Loucy (cell line): Measurements from ENCODE around the gene ZNF573.
"Not testable (repeated sequence)": the region's sequence is repeated elsewhere in the genome, so short reads cannot be mapped to it uniquely, and the experiment has no call there.

Experiments
- H2AFZ ChIP-seq: fragments of 200-600 bp; sonication (generic); 2 replicates; pipeline ENCODE4 v1.6.0; 2016; ENCODE audit warnings: antibody characterized with exemption, mild to moderate bottlenecking, low read length, moderate library complexity
- H3F3A ChIP-seq: fragments of 200-600 bp; 2 replicates; pipeline ENCODE4 v1.6.0; 2016; ENCODE audit warnings: antibody characterized with exemption, low read depth, mild to moderate bottlenecking
- H3K27me3 ChIP-seq: fragments of 200-600 bp; sonication (generic); 2 replicates; pipeline ENCODE4 v1.6.1; 2014; ENCODE audit warnings: low read length, mild to moderate bottlenecking; ENCODE audit not compliant: insufficient read depth, poor library complexity, severe bottlenecking
- H3K36me3 ChIP-seq: fragments of 200-600 bp; sonication (generic); 2 replicates; pipeline ENCODE4 v1.6.1; 2016; ENCODE audit warnings: low read length; ENCODE audit not compliant: insufficient read depth
- H3K4me1 ChIP-seq: fragments of 200-600 bp; sonication (generic); 2 replicates; pipeline ENCODE4 v1.5.1; 2014; ENCODE audit warnings: low read length, mild to moderate bottlenecking; ENCODE audit not compliant: insufficient read depth, poor library complexity, severe bottlenecking
- H3K4me2 ChIP-seq: fragments of 200-600 bp; sonication (generic); 2 replicates; pipeline ENCODE4 v1.6.0; 2014; ENCODE audit warnings: antibody characterized with exemption, low read length, low read depth, mild to moderate bottlenecking; ENCODE audit not compliant: poor library complexity, severe bottlenecking
- H3K4me3 ChIP-seq: fragments of 200-600 bp; sonication (generic); 2 replicates; pipeline ENCODE4 v1.5.1; 2014; ENCODE audit warnings: low read length, mild to moderate bottlenecking, mixed read lengths; ENCODE audit not compliant: poor library complexity, severe bottlenecking
- H3K79me2 ChIP-seq: fragments of 200-600 bp; sonication (generic); 2 replicates; pipeline ENCODE4 v1.6.1; 2014; ENCODE audit warnings: low read length; ENCODE audit not compliant: insufficient read depth
- H3K9ac ChIP-seq: fragments of 200-600 bp; sonication (generic); 2 replicates; pipeline ENCODE4 v1.6.0; 2014; ENCODE audit warnings: mild to moderate bottlenecking, low read depth, low read length, moderate library complexity; ENCODE audit not compliant: poor library complexity, severe bottlenecking
- H3K9me2 ChIP-seq: fragments of 200-600 bp; sonication (generic); replicated peaks from 2 replicates; pipeline ENCODE4 v1.6.1; 2016; ENCODE audit warnings: low read depth, low read length, mixed read lengths
- H3K9me3 ChIP-seq: fragments of 200-600 bp; sonication (generic); 2 replicates; pipeline ENCODE4 v1.6.1; 2014; ENCODE audit warnings: mild to moderate bottlenecking, antibody characterized with exemption, low read length, low read depth; ENCODE audit not compliant: insufficient read depth
- H4K20me1 ChIP-seq: fragments of 200-600 bp; sonication (generic); 2 replicates; pipeline ENCODE4 v1.6.0; 2014; ENCODE audit warnings: antibody characterized with exemption, low read length, mild to moderate bottlenecking; ENCODE audit not compliant: insufficient read depth, poor library complexity, severe bottlenecking
- CTCF ChIP-seq: fragments of 200-600 bp; sonication (generic); conservative IDR thresholded peaks from 2 replicates; pipeline ENCODE4 v1.5.1; 2014; ENCODE audit warnings: mild to moderate bottlenecking, antibody characterized with exemption, low read length
- EZH2phosphoT487 ChIP-seq: fragments of 200-600 bp; IDR thresholded peaks from 2 replicates; pipeline ENCODE4 v1.6.1; 2018; ENCODE audit warnings: antibody characterized with exemption, mild to moderate bottlenecking, moderate library complexity, borderline replicate concordance

The ZNF573 gene

GRCh38 chr19:37763488-37763887, 15.9 kb downstream of the ZNF573 start:
- no peaks in the 10 kb centered on the region for H3K4me1 ChIP-seq
- H3K36me3 ChIP-seq = no peaks in the 10 kb centered on the region
- H4K20me1 ChIP-seq = no peaks in the 10 kb centered on the region
- TF ChIP-seq EZH2phosphoT487 (no peak), CTCF (no peak)
- H3K79me2 ChIP-seq = no peaks in the 10 kb centered on the region
- H3K9ac ChIP-seq = no peak overlapping the region
- H3K4me2 ChIP-seq = no peak overlapping the region
- H3K27me3 ChIP-seq = no peaks in the 10 kb centered on the region
- H3F3A ChIP-seq = no peaks in the 10 kb centered on the region
- no peak overlapping the region for H3K4me3 ChIP-seq
- no peaks in the 10 kb centered on the region for H3K9me3 ChIP-seq
- H2AFZ ChIP-seq = no peak overlapping the region
- no peaks in the 10 kb centered on the region for H3K9me2 ChIP-seq

- H3K4me1 ChIP-seq, H3K9me2 ChIP-seq, H3K4me2 ChIP-seq, H3F3A ChIP-seq, H4K20me1 ChIP-seq, H2AFZ ChIP-seq, H3K9me3 ChIP-seq, H3K36me3 ChIP-seq, H3K79me2 ChIP-seq, H3K27me3 ChIP-seq, H3K9ac ChIP-seq, H3K4me3 ChIP-seq: not testable (repeated sequence)
Measured at GRCh38 chr19:37757683-37758082, 21.7 kb downstream of the ZNF573 start.

- no peak overlapping the region for H3K9ac ChIP-seq
- no peaks in the 10 kb centered on the region for H3K4me1 ChIP-seq
- no peaks in the 10 kb centered on the region for H3K9me2 ChIP-seq
- H3F3A ChIP-seq = no peaks in the 10 kb centered on the region
- no peak overlapping the region for H2AFZ ChIP-seq
- no peak for TF ChIP-seq CTCF
- no peak for TF ChIP-seq EZH2phosphoT487
- H3K36me3 ChIP-seq = peaks cover 15% of the 10 kb centered on the region; the same call in 1 of the 2 replicates
- H3K4me2 ChIP-seq = no peak overlapping the region
- H3K9me3 ChIP-seq = peaks cover 13% of the 10 kb centered on the region; the same call in 1 of the 2 replicates
- H3K4me3 ChIP-seq = no peak overlapping the region
- no peaks in the 10 kb centered on the region for H3K79me2 ChIP-seq
- H4K20me1 ChIP-seq = no peaks in the 10 kb centered on the region
- no peaks in the 10 kb centered on the region for H3K27me3 ChIP-seq
Measured at GRCh38 chr19:37738371-37738770, 41.0 kb downstream of the ZNF573 start.

- no peak for TF ChIP-seq CTCF
- TF ChIP-seq EZH2phosphoT487 = no peak
- H3K4me2 ChIP-seq = no peak overlapping the region
- H3K79me2 ChIP-seq = no peaks in the 10 kb centered on the region
- H3K9me3 ChIP-seq = no peaks in the 10 kb centered on the region
- H2AFZ ChIP-seq = no peak overlapping the region
- H3K4me3 ChIP-seq = no peak overlapping the region
- no peak overlapping the region for H3K9ac ChIP-seq
- no peaks in the 10 kb centered on the region for H3K4me1 ChIP-seq
- no peaks in the 10 kb centered on the region for H3K27me3 ChIP-seq
- no peaks in the 10 kb centered on the region for H4K20me1 ChIP-seq
- H3K9me2 ChIP-seq = no peaks in the 10 kb centered on the region
- H3F3A ChIP-seq = no peaks in the 10 kb centered on the region
- H3K36me3 ChIP-seq = no peaks in the 10 kb centered on the region
Measured at GRCh38 chr19:37725181-37725580, 54.2 kb downstream of the ZNF573 start.
